Psoas muscle (tissue), 8 donors: ENCODE measurements around the gene TIMM13. TPM values are rescaled to one million over a fixed set of nuclear protein-coding genes. Genes with fewer than 3 reads are reported as not detected.

Experiments
- ATAC-seq, 4 donors: fragments of 200-7000 bp; cut with Tn5 transposase; one replicate each; pipeline ENCODE4 v1.9.1; 2020; ENCODE audit warnings: moderate library complexity in 3 of 4, mild to moderate bottlenecking in 2 of 4
- DNase-seq, 2 donors: peaks; one replicate each; pipeline ENCODE4 v3.0.0-alpha.2; 2020
- H3K27ac ChIP-seq: fragments of 200-600 bp; one replicate; pipeline ENCODE4 v1.8.0; 2022
- H3K27me3 ChIP-seq, 3 donors: fragments of 200-600 bp in 1 of 3; one replicate each; pipeline versions ENCODE4 v1.6.1 to v1.8.0; 2013 to 2022; ENCODE audit warnings: low read length in 2 of 3, mild to moderate bottlenecking in 2 of 3, moderate library complexity in 1 of 3; ENCODE audit not compliant: insufficient read depth in 3 of 3
- H3K36me3 ChIP-seq, 2 donors: fragments of 200-600 bp in 1 of 2; one replicate each; pipeline versions ENCODE4 v1.6.1 to v1.8.0; 2013 to 2022; ENCODE audit warnings: low read depth in 1 of 2, mild to moderate bottlenecking in 1 of 2, moderate library complexity in 1 of 2; ENCODE audit not compliant: insufficient read depth in 1 of 2
- H3K4me1 ChIP-seq: fragments of 200-600 bp; one replicate; pipeline ENCODE4 v1.8.0; 2022
- H3K4me3 ChIP-seq: fragments of 200-600 bp; one replicate; pipeline ENCODE4 v1.8.0; 2022; ENCODE audit warnings: mild to moderate bottlenecking
- H3K9me3 ChIP-seq: fragments of 200-600 bp; one replicate; pipeline ENCODE4 v1.8.0; 2022
- WGBS, 3 donors: extraction: QIAGEN DNeasy Blood & Tissue Kit; methylation state at CpG; one replicate each; pipeline versions ENCODE4 v1.1.6 to v1.1.7; 2013; 5-methylcytosine and 5-hydroxymethylcytosine counted together
- intact Hi-C, 2 donors: fragments of 100-400 bp; cut with DNase I; formaldehyde crosslinking; loops; one replicate each; pipeline versions ENCODE4 v1.11.0 to v1.14.2; 2022
- polyA plus RNA-seq, 3 donors: library from polyadenylated mRNA; stranded (reverse); fragments of 200-250 nt; gene quantifications; one replicate each; pipeline ENCODE4 v1.2.3, GENCODE V29; 2013
- total RNA-seq, 4 donors: library from RNA; stranded (reverse); fragmentation: NEBNext Ultra II Directional in 2 of 4; extraction: Animal tissue kit (Norgen Biotek cat#: 25700) in 2 of 4; gene quantifications; one replicate each; pipeline versions ENCODE4 v1.2.1 to v1.2.4, GENCODE V29; 2021 to 2023
- TF ChIP-seq, protein P1 (sequence below): fragments of 200-600 bp; IDR thresholded peaks from one replicate; pipeline ENCODE4 v1.8.0; 2022; ENCODE audit warnings: antibody characterized with exemption
- donor health status: healthy with polysubstance abuse.
- donor health status: DM: no; HTN: no; CAD: no; lungs with moderate emphysema.
- donor health status: Bipolar disorder and iron deficiency.
- donor health status: healthy.
- donor health status: DM: yes; HTN: yes; CAD: no.
- donor health status: DM: no; HTN: no; CAD: no.
- donor health status: DM: no; HTN: no; CAD: no.
- donor health status: DM: yes; HTN: yes; CAD: no.

Gene TIMM13
- total and polyA plus RNA-seq, 7 donors: 70.3 to 254 (median 99.0) TPM

DNA sequence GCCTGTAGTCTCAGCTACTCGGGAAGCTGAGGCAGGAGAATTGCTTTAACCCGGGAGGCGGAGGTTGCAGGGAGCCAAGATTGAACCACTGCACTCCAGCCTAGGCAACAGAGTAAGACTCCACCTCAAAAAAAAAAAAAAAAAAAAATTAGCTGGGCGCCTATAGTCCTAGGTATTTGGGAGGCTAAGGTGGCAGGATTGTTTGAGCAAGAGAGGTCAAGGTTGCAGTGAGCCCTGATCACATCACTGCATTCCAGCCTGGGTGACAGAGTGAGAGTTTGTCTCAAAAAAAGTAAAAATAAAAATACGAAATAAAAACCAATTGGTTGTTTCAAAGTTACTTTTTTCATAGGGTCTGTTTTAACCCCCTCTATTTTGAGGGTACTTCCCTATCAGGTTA lies 30.7 kb upstream of the TIMM13 start:
- WGBS, 3 donors: 92 to 96% (median 95%) methylated on average over 5 of the region's 5 CpGs
- TF ChIP-seq, protein P1, sequence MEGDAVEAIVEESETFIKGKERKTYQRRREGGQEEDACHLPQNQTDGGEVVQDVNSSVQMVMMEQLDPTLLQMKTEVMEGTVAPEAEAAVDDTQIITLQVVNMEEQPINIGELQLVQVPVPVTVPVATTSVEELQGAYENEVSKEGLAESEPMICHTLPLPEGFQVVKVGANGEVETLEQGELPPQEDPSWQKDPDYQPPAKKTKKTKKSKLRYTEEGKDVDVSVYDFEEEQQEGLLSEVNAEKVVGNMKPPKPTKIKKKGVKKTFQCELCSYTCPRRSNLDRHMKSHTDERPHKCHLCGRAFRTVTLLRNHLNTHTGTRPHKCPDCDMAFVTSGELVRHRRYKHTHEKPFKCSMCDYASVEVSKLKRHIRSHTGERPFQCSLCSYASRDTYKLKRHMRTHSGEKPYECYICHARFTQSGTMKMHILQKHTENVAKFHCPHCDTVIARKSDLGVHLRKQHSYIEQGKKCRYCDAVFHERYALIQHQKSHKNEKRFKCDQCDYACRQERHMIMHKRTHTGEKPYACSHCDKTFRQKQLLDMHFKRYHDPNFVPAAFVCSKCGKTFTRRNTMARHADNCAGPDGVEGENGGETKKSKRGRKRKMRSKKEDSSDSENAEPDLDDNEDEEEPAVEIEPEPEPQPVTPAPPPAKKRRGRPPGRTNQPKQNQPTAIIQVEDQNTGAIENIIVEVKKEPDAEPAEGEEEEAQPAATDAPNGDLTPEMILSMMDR: no peak
- DNase-seq (no peak), ATAC-seq (no peak)
- Histone ChIP-seq H3K4me3 (no peak overlapping the region), H3K27ac (no peak overlapping the region), H3K9me3 (no peaks in the 10 kb centered on the region), H3K4me1 (peaks cover 16% of the 10 kb centered on the region), H3K27me3 (no peaks in the 10 kb centered on the region), H3K36me3 (no peaks in the 10 kb centered on the region)
- intact Hi-C loops: no loop called here

DNA sequence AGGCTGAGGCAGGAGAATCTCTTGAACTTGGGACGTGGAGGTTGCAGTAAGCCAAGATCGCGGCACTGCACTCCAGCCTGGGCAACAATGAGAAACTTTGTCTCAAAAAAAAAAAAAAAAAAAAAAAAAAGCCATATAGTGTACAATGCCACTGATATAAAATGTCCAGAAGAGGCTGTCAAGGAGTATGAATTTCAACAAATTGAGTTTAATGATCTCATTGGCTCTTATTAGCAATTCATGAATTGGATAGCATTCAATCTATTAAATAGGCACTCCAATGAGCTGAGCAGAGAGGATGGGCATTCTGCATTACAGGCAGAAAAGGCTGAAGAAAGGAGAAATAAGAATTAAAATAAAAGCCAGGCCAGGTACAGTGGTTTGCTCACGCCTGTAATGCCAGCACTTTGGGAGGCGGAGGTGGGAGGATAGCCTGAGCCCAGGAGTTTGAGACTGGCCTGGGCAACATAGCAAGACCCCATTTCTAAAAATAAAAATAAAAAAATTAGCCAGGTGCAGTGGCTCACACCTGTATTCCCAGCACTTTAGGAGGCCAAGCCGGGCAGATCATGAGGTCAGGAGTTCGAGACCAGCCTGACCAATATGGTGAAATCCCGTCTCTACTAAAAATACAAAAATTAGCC lies 30.1 kb upstream of the TIMM13 start:
- Histone ChIP-seq H3K4me1 (peaks cover 11% of the 10 kb centered on the region), H3K27me3 (no peaks in the 10 kb centered on the region), H3K4me3 (peak overlapping the region; percentile 55), H3K36me3 (no peaks in the 10 kb centered on the region), H3K27ac (peak overlapping the region; percentile 81), H3K9me3 (no peaks in the 10 kb centered on the region)
- ATAC-seq (no peak), DNase-seq (no peak)
- TF ChIP-seq, protein P1: no peak
- intact Hi-C loops: no loop called here
- 93 to 99% (median 94%) methylated on average over 8 of the region's 8 CpGs for WGBS, 3 donors

DNA sequence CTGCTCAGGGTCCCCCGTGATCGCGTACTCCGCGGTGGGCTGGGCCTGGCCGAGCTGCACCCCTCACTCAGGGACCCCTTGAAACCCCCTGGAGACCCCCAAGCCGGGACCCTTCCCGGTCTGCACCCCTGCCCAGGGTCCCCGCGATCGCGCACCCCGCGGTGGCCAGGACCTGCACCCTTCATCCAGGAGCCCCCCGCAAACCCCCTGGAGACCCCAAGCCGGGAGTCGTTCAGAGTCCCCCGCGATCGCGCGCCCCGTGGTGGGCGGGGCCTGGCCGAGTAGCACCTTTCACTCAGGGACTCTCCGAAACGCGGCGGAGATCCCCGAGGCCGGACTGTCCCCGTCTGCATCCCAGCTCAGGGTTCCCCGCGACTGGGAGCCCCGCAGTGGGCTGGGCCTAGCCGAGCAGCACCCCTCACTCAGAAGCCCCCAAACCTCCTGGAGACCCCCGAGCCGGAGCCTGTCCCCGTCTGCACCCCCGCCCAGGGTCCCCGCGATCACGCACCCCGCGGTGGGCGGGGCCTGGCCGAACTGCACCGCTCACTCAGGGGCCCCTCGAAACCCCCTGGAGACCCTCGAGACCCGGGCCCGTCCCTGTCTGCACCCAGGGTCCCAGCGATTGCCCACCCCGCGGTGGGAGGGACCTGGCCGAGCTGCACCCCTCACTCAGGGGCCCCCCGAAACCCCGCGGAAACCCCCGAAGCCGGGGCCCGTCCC lies 28.6 kb upstream of the TIMM13 start:
- WGBS, 3 donors: 1 to 2% (median 1%) methylated on average over 49 to 62 of the region's 62 CpGs
- no peaks in the 10 kb centered on the region for H3K27me3 ChIP-seq
- peak in 1 of 2 donors; percentile 40 for DNase-seq
- H3K4me1 ChIP-seq: peaks cover 8% of the 10 kb centered on the region
- ATAC-seq: peak; percentile 8 to 35 (median 28)
- peak overlapping the region; percentile 9 for H3K27ac ChIP-seq
- TF ChIP-seq, protein P1: no peak
- no peaks in the 10 kb centered on the region for H3K36me3 ChIP-seq
- H3K9me3 ChIP-seq: no peaks in the 10 kb centered on the region
- intact Hi-C loops: no loop called here
- peak overlapping the region; percentile 95 for H3K4me3 ChIP-seq

GRCh38 chr19:2454962-2455850 lies 27.8 kb upstream of the TIMM13 start:
- intact Hi-C loops: no loop called here
- no peaks in the 10 kb centered on the region for H3K9me3 ChIP-seq
- DNase-seq (no peak), ATAC-seq (peak in 1 of 4 donors; percentile 1)
- no peaks in the 10 kb centered on the region for H3K36me3 ChIP-seq
- H3K27me3 ChIP-seq: no peaks in the 10 kb centered on the region
- H3K27ac ChIP-seq: no peak overlapping the region
- H3K4me1 ChIP-seq: peaks cover 8% of the 10 kb centered on the region
- peak overlapping the region; percentile 95 for H3K4me3 ChIP-seq
- WGBS, 3 donors: 65 to 77% (median 68%) methylated on average over 12 to 14 of the region's 14 CpGs
- TF ChIP-seq, protein P1: no peak
